ENCODE results near the gene FAM222B.
"Not testable (repeated sequence)": the region's sequence is repeated elsewhere in the genome, so short reads cannot be mapped to it uniquely, and the experiment has no call there.

The FAM222B gene

DNA sequence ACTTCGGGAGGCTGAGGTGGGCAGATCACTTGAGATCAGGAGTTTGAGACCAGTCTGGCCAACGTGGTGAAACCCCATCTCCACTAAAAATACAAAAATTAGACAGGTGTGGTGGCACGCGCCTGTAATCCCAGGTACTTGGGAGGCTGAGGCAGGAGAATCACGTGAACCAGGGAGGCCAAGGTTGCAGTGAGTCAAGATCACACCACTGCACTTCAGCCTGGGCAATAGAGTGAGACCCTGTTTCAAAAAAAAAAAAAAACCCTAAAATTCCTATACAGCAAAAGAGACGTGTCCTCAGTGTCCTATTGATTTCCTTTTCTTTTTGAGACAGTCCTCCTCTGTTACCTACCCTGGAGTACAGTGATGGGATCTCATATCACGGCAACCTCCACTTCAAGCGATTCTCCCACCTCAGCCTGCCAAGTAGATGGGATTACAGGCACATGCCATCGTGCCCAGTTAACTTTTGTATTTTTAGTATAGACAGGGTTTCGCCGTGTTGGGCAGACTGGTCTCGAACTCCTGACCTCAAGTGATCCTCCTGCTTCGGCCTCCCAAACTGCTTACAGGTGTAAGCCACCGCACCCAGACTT, 47.6 kb downstream of the FAM222B start:
- H3K36me3 ChIP-seq (ENCODE audit: insufficient read depth, low read length); H3K27ac ChIP-seq (ENCODE audit: low read depth, low read length); H3K4me3 ChIP-seq (ENCODE audit: low read depth in 1 of 2, low read length in 2 of 2); H3K4me1 ChIP-seq (ENCODE audit: insufficient read depth, low read length); H3K9me3 ChIP-seq (ENCODE audit: low read length); H3K9ac ChIP-seq (ENCODE audit: low read length); H3K27me3 ChIP-seq (ENCODE audit: control insufficient read depth in 1 of 2, insufficient read depth in 2 of 2, low read length in 2 of 2): not testable (repeated sequence)

DNA sequence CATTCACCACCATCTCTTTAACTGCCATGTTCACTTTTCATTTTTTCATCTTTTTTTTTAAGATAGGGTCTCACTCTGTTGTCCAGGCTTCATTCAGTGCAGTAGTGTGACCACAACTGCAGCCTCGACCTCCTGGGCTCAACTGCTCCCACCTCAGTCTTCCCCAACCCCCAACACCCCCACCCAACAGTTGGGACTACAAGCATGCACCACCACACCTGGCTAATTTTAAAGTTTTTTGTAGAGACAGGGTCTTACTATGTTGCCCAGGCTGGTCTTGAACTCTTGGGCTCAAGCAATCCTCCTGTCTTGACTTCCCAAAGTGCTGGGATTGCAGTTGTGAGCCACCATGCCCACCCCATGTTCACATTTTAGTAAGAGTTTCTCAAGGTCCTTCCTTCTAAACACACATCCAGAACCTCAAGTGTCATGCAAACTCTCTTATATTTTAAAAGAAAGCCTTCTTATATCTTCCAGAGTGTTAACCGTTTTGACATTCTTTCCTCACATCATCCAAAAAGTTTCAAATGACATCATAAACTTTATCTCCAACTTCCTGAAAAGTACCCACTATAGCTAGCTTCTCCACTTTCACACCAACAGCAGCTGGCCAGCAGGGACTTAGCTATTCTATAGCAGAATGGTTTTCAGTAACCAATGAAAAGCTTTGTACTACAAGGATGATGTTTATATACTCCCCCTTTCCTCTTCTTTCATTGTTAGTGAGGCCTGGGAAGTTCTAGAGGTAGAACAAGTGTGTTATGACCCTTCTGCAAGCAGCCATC, 49.5 kb downstream of the FAM222B start:
- Histone ChIP-seq H3K27ac (ENCODE audit: low read depth, low read length) (no peak overlapping the region), H3K9me3 (ENCODE audit: low read length) (no peaks in the 10 kb centered on the region), H3K4me3 (ENCODE audit: low read depth in 1 of 2, low read length in 2 of 2) (no peak overlapping the region), H3K36me3 (ENCODE audit: insufficient read depth, low read length) (no peaks in the 10 kb centered on the region), H3K27me3 (ENCODE audit: control insufficient read depth in 1 of 2, insufficient read depth in 2 of 2, low read length in 2 of 2) (no peaks in the 10 kb centered on the region), H3K4me1 (ENCODE audit: insufficient read depth, low read length) (no peaks in the 10 kb centered on the region), H3K9ac (ENCODE audit: low read length) (no peak overlapping the region)

DNA sequence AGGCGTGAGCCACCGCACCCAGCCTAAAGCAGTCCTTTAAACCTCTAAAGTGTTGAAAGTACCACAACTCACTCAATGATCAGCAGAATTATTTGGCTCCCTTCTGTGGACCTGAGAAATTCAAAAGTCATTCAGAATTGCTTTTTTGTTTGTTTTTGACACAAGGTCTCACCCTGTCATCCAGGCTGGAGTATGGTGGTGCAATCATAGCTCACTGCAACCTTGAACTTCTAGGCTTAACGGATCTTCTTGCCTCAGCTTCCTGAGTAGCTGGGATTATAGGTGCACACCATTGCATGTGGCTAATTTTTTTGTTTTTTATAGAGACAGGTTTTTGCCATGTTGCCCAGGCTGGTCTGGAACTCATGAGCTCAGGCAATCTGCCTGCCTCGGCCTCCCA, 54.5 kb downstream of the FAM222B start:
- Histone ChIP-seq H3K27ac (ENCODE audit: low read depth, low read length) (no peak overlapping the region), H3K9ac (ENCODE audit: low read length) (no peak overlapping the region), H3K27me3 (ENCODE audit: control insufficient read depth in 1 of 2, insufficient read depth in 2 of 2, low read length in 2 of 2) (no peaks in the 10 kb centered on the region), H3K9me3 (ENCODE audit: low read length) (no peaks in the 10 kb centered on the region), H3K36me3 (ENCODE audit: insufficient read depth, low read length) (no peaks in the 10 kb centered on the region), H3K4me1 (ENCODE audit: insufficient read depth, low read length) (no peaks in the 10 kb centered on the region), H3K4me3 (ENCODE audit: low read depth in 1 of 2, low read length in 2 of 2) (no peak overlapping the region)

DNA sequence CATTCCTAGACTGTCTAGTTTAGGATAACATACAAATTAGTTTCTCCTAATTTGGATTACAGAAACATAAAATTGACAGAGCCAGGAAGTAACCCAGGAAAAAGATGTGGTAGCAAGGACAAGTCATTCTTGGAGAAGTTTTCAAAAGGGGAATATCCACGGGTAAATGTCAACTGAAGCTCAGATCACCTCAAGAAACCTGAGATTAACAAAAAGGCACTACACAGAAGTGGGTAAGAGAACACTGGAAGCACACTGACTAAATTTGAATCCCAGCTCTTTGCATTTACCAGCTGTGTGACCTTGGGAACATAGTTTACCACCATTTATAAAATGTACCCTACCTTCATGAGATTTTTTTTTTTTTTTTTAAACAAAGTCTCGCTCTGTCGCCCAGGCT, 59.4 kb downstream of the FAM222B start:
- H3K9ac ChIP-seq (ENCODE audit: low read length): no peak overlapping the region
- H3K27ac ChIP-seq (ENCODE audit: low read depth, low read length): no peak overlapping the region
- H3K4me1 ChIP-seq (ENCODE audit: insufficient read depth, low read length): no peaks in the 10 kb centered on the region

DNA sequence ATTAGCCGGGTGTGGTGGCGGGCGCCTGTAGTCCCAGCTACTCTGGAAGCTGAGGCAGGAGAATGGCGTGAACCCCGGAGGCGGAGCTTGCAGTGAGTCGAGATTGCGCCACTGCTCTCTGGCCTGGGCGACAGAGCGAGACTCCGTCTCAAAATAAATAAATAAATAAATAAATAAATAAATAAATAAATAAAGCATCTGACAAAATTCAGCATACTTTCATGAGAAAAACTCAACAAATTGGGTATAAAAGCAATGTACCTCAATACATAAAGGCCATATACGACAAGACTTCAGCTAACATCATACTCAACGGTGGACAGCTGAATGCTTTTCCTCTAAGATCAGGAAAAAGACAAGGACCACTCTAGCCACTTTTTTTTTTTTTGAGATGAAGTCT, 63.0 kb downstream of the FAM222B start:
- not testable (repeated sequence) for H3K9me3 ChIP-seq (ENCODE audit: low read length); H3K9ac ChIP-seq (ENCODE audit: low read length); H3K36me3 ChIP-seq (ENCODE audit: insufficient read depth, low read length); H3K27me3 ChIP-seq (ENCODE audit: control insufficient read depth in 1 of 2, insufficient read depth in 2 of 2, low read length in 2 of 2); H3K4me1 ChIP-seq (ENCODE audit: insufficient read depth, low read length); H3K4me3 ChIP-seq (ENCODE audit: low read depth in 1 of 2, low read length in 2 of 2); H3K27ac ChIP-seq (ENCODE audit: low read depth, low read length)

More for the DNA sequence above, 59.4 kb downstream of the FAM222B start:
- Histone ChIP-seq H3K4me3 (ENCODE audit: low read depth in 1 of 2, low read length in 2 of 2) (no peak overlapping the region), H3K36me3 (ENCODE audit: insufficient read depth, low read length) (no peaks in the 10 kb centered on the region), H3K27me3 (ENCODE audit: control insufficient read depth in 1 of 2, insufficient read depth in 2 of 2, low read length in 2 of 2) (no peaks in the 10 kb centered on the region), H3K9me3 (ENCODE audit: low read length) (no peaks in the 10 kb centered on the region)

DNA sequence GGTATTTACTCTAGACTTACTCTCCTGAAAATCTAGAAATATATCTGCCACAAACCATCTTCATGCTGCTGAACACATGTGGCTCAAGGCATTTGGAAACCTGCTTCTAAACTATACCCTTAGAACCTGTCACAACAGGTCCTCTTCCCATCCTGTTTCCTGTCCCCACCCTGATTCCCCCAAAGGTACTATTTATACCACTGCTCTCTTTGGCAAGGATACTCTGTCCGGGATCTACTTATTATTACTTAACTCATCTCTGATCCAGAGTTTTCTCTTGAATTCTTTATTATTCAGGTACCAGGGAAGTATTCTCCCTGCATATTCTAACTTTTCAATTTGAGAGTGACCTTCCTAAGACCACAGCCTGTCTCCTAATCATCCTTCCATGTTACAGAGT, 65.4 kb downstream of the FAM222B start:
- Histone ChIP-seq H3K27ac (ENCODE audit: low read depth, low read length) (no peak overlapping the region), H3K27me3 (ENCODE audit: control insufficient read depth in 1 of 2, insufficient read depth in 2 of 2, low read length in 2 of 2) (no peaks in the 10 kb centered on the region), H3K36me3 (ENCODE audit: insufficient read depth, low read length) (no peaks in the 10 kb centered on the region), H3K9me3 (ENCODE audit: low read length) (no peaks in the 10 kb centered on the region), H3K4me1 (ENCODE audit: insufficient read depth, low read length) (peaks cover 5% of the 10 kb centered on the region), H3K9ac (ENCODE audit: low read length) (no peak overlapping the region), H3K4me3 (ENCODE audit: low read depth in 1 of 2, low read length in 2 of 2) (no peak overlapping the region)

DNA sequence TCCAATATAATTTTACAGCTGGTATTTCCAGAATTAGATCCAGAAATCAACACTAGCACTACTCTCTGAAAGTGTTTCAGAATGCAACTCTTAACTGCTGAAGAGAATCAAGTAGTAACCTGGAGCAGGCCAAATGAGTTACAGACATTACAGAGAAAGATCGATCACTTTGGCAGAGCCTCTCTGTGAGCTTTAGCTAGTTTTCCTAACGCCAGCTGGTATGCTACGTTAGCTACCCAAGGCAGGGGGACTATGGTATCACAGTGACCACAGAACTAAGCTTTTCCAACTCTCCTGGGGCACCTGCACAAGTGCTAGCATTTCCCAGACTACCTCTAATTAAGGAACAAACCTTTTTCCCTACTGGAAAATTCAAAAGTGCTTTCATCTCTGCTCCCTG, 68.4 kb downstream of the FAM222B start:
- Histone ChIP-seq H3K27ac (ENCODE audit: low read depth, low read length) (no peak overlapping the region), H3K9ac (ENCODE audit: low read length) (no peak overlapping the region), H3K4me3 (ENCODE audit: low read depth in 1 of 2, low read length in 2 of 2) (no peak overlapping the region), H3K27me3 (ENCODE audit: control insufficient read depth in 1 of 2, insufficient read depth in 2 of 2, low read length in 2 of 2) (no peaks in the 10 kb centered on the region), H3K9me3 (ENCODE audit: low read length) (no peaks in the 10 kb centered on the region), H3K36me3 (ENCODE audit: insufficient read depth, low read length) (no peaks in the 10 kb centered on the region), H3K4me1 (ENCODE audit: insufficient read depth, low read length) (peaks cover 5% of the 10 kb centered on the region)

DNA sequence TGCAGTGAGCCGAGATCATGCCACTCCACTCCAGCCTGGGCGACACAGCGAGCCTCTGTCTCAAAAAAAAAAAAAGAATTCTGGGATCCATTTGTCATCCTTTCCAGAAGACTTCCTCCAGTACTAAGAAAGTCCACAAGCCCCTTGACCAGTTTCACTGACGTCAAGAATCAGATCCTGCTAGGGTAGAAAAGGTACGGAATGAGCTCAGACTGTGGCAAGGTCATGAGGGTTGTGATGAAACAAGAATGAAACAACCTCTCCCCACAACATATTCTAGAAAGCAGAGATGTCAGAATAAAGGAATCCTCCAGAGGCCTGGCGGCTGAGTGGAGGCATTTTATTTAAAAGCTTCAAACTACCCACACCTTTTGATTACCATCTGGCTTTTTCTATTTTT, 68.9 kb downstream of the FAM222B start:
- H3K9me3 ChIP-seq (ENCODE audit: low read length): no peaks in the 10 kb centered on the region
- no peak overlapping the region for H3K27ac ChIP-seq (ENCODE audit: low read depth, low read length)
- H3K36me3 ChIP-seq (ENCODE audit: insufficient read depth, low read length): no peaks in the 10 kb centered on the region
- no peaks in the 10 kb centered on the region for H3K27me3 ChIP-seq (ENCODE audit: control insufficient read depth in 1 of 2, insufficient read depth in 2 of 2, low read length in 2 of 2)
- no peak overlapping the region for H3K9ac ChIP-seq (ENCODE audit: low read length)
- H3K4me1 ChIP-seq (ENCODE audit: insufficient read depth, low read length): peaks cover 5% of the 10 kb centered on the region
- H3K4me3 ChIP-seq (ENCODE audit: low read depth in 1 of 2, low read length in 2 of 2): no peak overlapping the region

DNA sequence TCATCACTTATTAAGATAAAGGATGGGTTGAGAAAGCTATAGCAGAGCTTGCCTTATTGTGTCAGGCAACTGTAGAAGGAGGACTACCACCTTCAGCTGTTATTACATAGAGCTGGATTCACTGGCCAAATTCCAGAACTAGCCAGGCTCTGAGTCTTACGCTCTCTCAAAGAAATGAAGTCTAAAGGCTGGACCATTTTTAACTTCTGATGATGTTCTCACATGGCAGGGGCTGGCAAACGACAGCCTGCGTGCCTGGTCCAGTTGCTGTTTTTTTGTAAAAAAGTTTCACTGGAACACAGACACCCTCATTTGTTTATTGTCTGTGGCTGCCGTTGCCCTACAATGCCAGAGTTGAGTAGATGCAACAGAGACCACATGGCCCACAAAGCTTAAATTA, 77.6 kb downstream of the FAM222B start:
- no peak overlapping the region for H3K4me3 ChIP-seq (ENCODE audit: low read depth in 1 of 2, low read length in 2 of 2)
- no peaks in the 10 kb centered on the region for H3K9me3 ChIP-seq (ENCODE audit: low read length)
- H3K9ac ChIP-seq (ENCODE audit: low read length): no peak overlapping the region
- H3K36me3 ChIP-seq (ENCODE audit: insufficient read depth, low read length): peaks cover 10% of the 10 kb centered on the region
- no peak overlapping the region for H3K27ac ChIP-seq (ENCODE audit: low read depth, low read length)
- H3K27me3 ChIP-seq (ENCODE audit: control insufficient read depth in 1 of 2, insufficient read depth in 2 of 2, low read length in 2 of 2): no peaks in the 10 kb centered on the region
- peaks cover 6% of the 10 kb centered on the region for H3K4me1 ChIP-seq (ENCODE audit: insufficient read depth, low read length)

DNA sequence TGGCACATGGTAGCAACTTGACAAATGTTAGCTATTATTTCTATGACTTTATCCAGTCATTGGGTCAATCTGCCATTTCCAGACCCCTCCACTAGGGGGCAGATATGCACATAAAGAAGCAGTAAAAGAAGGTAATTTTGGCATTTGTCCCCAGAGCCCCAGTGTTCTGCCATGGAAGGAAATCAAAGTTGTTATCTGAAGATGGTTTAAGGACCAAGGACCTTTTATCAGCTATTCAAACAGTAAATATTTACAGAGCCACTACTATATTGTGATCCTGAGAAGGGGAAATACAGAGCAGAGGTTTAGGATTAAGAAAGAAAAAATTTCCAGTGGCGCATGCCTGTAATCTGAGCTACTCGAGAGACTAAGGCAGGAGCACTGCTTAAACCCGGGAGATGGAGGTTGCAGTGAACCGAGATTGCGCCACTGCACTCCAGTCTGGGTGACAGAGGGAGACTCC, 78.8 kb downstream of the FAM222B start:
- Histone ChIP-seq H3K9ac (ENCODE audit: low read length) (no peak overlapping the region), H3K4me1 (ENCODE audit: insufficient read depth, low read length) (peaks cover 6% of the 10 kb centered on the region), H3K9me3 (ENCODE audit: low read length) (no peaks in the 10 kb centered on the region), H3K36me3 (ENCODE audit: insufficient read depth, low read length) (peaks cover 15% of the 10 kb centered on the region), H3K27ac (ENCODE audit: low read depth, low read length) (no peak overlapping the region), H3K27me3 (ENCODE audit: control insufficient read depth in 1 of 2, insufficient read depth in 2 of 2, low read length in 2 of 2) (no peaks in the 10 kb centered on the region), H3K4me3 (ENCODE audit: low read depth in 1 of 2, low read length in 2 of 2) (no peak overlapping the region)

DNA sequence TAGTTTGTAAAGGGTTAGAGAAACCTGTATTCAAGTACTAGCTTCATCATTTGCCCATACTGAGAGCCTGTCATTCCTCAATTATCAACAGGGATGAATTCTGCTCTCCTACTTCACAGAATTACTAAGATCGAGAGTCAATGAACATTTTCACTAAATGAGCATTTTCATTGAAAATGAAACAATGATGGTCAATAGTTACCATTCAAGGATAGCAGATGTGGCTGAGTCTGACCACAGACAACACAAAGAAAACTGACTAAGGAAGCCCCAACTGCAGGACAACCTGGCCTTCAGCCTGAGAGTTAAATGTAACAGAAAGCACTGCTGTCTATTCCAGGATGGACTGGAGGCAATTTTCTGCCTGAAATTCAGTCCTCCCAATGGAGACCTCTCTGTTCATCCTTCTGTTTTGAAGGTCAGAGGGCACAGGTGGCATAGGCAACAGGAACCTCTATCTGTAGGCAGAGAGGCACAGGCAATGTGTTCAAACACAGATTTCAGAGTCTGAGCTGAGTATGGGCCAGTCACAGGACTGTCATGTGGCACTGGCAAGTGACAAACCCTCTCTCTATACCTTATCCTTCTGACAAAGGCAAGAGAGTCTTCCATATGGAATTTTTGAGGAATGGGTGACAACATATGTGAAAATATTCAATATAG, 79.3 kb downstream of the FAM222B start:
- H3K4me1 ChIP-seq (ENCODE audit: insufficient read depth, low read length): peaks cover 6% of the 10 kb centered on the region
- H3K9ac ChIP-seq (ENCODE audit: low read length): no peak overlapping the region
- H3K9me3 ChIP-seq (ENCODE audit: low read length): no peaks in the 10 kb centered on the region
- H3K36me3 ChIP-seq (ENCODE audit: insufficient read depth, low read length): peaks cover 20% of the 10 kb centered on the region
- no peak overlapping the region for H3K27ac ChIP-seq (ENCODE audit: low read depth, low read length)
- H3K4me3 ChIP-seq (ENCODE audit: low read depth in 1 of 2, low read length in 2 of 2): no peak overlapping the region
- no peaks in the 10 kb centered on the region for H3K27me3 ChIP-seq (ENCODE audit: control insufficient read depth in 1 of 2, insufficient read depth in 2 of 2, low read length in 2 of 2)
